ENCODE measurements around the gene ATOX1. TPM values are rescaled to one million over a fixed set of nuclear protein-coding genes. Genes with fewer than 3 reads are reported as not detected.

The ATOX1 gene
- total RNA-seq, 4 donors from 2014 or later, result 61.6 to 145 (median 74.6) TPM

- WGBS, 2 donors (ENCODE audit: low coverage in 1 of 2), result 13 to 24% methylated on average over 2 of the region's 2 CpGs
- Histone ChIP-seq H3K4me1 (peaks cover 0 to 42% (median 23%) of the 10 kb centered on the region in 3 donors), H3K27me3 (no peaks in the 10 kb centered on the region), H3K27ac (peak overlapping the region in 3 of 4 donors; percentile 75 to 81 (median 79)), H3K9me3 (no peaks in the 10 kb centered on the region), H3K36me3 (peaks cover 0 to 36% of the 10 kb centered on the region in 2 donors), H3K4me3 (no peak overlapping the region)
- no peak for TF ChIP-seq EP300 (IDR thresholded peaks at IDR 0.05)
- no peak for TF ChIP-seq POLR2AphosphoS5 (IDR thresholded peaks at IDR 0.05)
- TF ChIP-seq, protein P1, sequence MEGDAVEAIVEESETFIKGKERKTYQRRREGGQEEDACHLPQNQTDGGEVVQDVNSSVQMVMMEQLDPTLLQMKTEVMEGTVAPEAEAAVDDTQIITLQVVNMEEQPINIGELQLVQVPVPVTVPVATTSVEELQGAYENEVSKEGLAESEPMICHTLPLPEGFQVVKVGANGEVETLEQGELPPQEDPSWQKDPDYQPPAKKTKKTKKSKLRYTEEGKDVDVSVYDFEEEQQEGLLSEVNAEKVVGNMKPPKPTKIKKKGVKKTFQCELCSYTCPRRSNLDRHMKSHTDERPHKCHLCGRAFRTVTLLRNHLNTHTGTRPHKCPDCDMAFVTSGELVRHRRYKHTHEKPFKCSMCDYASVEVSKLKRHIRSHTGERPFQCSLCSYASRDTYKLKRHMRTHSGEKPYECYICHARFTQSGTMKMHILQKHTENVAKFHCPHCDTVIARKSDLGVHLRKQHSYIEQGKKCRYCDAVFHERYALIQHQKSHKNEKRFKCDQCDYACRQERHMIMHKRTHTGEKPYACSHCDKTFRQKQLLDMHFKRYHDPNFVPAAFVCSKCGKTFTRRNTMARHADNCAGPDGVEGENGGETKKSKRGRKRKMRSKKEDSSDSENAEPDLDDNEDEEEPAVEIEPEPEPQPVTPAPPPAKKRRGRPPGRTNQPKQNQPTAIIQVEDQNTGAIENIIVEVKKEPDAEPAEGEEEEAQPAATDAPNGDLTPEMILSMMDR (IDR thresholded peaks at IDR 0.05), result no peak
- ATAC-seq, result no peak
These were observed 17.5 kb downstream of the ATOX1 start for GRCh38 chr5:151740958-151741373.

DNA sequence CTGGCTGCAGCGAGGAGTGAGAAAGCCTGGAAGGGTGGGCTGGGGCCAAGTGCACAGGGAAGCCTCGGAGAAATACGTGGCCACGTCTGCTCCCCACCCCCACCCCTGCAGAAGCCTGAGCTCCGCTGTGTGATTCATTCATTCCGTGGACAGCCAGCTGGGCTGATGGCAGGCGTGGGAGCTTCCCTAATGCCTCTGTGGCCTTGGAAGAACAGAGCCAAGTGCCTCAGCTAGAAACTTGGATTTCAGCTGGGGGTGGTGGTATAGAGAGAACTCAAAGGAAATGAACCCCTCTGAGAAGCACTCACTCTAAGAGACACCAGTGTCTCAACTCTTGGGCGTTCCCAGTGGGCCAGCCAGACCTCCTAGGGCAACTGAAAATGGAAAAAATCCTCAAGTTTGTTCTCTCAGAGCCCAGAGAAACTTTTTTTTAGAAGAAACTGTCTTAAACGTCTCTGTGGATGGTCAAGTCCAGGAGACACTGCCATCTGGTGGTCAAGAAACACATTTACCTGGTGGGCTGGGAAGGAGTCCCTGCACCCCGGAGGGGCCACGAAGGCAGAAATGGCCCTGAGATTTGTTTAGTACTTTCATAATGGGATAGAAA lies 18.0 kb downstream of the ATOX1 start:
- H3K36me3 ChIP-seq, result peaks cover 0 to 30% of the 10 kb centered on the region in 2 donors
- no peak overlapping the region for H3K4me3 ChIP-seq
- ATAC-seq, result peak; percentile 73
- no peaks in the 10 kb centered on the region for H3K27me3 ChIP-seq
- no peaks in the 10 kb centered on the region for H3K9me3 ChIP-seq
- H3K4me1 ChIP-seq, result peaks cover 0 to 37% (median 18%) of the 10 kb centered on the region in 3 donors
- TF ChIP-seq EP300 (IDR thresholded peaks at IDR 0.05), result no peak
- TF ChIP-seq, protein P1 (IDR thresholded peaks at IDR 0.05), result peak; percentile 86 to 92 (median 91)
- peak overlapping the region in 3 of 4 donors; percentile 75 to 81 (median 79) for H3K27ac ChIP-seq
- 0 to 1% methylated on average over 4 to 9 of the region's 11 CpGs for WGBS, 2 donors (ENCODE audit: low coverage in 1 of 2)

DNA sequence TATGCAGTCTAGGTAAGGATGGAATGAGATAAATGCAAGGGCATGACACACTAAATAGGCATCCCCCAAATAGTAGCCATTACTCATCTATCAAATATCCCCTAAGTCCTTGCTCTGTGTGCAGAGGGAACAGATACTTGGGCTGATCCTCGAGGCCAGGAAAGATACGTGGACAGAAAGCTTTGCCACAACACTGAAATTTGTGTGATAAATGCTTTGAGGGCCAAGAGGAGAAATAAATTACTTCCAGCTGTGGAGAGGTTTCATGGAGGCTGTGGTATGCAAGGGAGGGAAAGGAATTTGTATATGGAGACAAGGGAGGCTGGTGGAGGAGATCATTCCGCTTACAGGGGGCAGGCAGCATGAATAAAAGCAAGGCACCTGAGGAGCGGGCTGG lies 18.5 kb downstream of the ATOX1 start:
- no peaks in the 10 kb centered on the region for H3K9me3 ChIP-seq
- peaks cover 0 to 32% (median 17%) of the 10 kb centered on the region in 3 donors for H3K4me1 ChIP-seq
- ATAC-seq, result peak; percentile 44
- WGBS, 2 donors (ENCODE audit: low coverage in 1 of 2), result 0 to 18% methylated on average over 4 of the region's 4 CpGs
- H3K4me3 ChIP-seq, result no peak overlapping the region
- peaks cover 0 to 27% of the 10 kb centered on the region in 2 donors for H3K36me3 ChIP-seq
- no peak for TF ChIP-seq POLR2AphosphoS5 (IDR thresholded peaks at IDR 0.05)
- no peak for TF ChIP-seq POLR2A (IDR thresholded peaks at IDR 0.05)
- TF ChIP-seq EP300 (IDR thresholded peaks at IDR 0.05), result no peak
- TF ChIP-seq, protein P1 (IDR thresholded peaks at IDR 0.05), result no peak
- H3K27ac ChIP-seq, result peak overlapping the region in 3 of 4 donors; percentile 75 to 81 (median 79)
- no peaks in the 10 kb centered on the region for H3K27me3 ChIP-seq

DNA sequence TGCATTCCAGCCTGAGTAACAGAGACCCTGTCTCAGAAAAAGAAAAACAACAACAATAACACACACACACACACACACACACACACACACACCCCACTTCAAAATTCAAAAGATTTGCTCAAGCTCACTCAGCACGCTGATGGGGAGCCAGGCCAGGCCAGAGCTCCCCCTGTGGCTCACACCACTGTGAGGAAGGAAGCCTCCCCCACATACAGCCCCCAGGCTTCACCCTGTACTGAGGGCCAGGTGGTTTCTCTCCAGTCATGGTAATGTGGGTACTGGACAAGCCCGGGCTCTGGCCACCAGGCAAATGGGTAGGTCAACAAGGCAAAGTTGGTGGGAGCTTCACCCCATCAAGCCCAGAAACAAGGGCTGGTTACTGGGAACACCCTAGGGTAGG lies 19.0 kb downstream of the ATOX1 start:
- Histone ChIP-seq H3K9me3 (no peaks in the 10 kb centered on the region), H3K4me1 (peaks cover 0 to 29% (median 17%) of the 10 kb centered on the region in 3 donors), H3K27ac (peak overlapping the region in 3 of 4 donors; percentile 75 to 81 (median 79)), H3K36me3 (peaks cover 0 to 22% of the 10 kb centered on the region in 2 donors), H3K27me3 (no peaks in the 10 kb centered on the region), H3K4me3 (no peak overlapping the region)
- TF ChIP-seq POLR2AphosphoS5 (IDR thresholded peaks at IDR 0.05), result no peak
- no peak for TF ChIP-seq POLR2A (IDR thresholded peaks at IDR 0.05)
- TF ChIP-seq EP300 (IDR thresholded peaks at IDR 0.05), result no peak
- TF ChIP-seq, protein P1 (IDR thresholded peaks at IDR 0.05), result no peak
- ATAC-seq, result no peak
- 67% methylated on average over 1 of the region's 2 CpGs; no CpG with 5 or more reads in 1 of the 2 donors for WGBS, 2 donors (ENCODE audit: low coverage in 1 of 2)
